Endometrial microvascular endothelial cells (primary cell): Measurements from ENCODE around the gene EPHB1. TPM values are rescaled to one million over a fixed set of nuclear protein-coding genes. Genes with fewer than 3 reads are reported as not detected.

Source experiments
- in situ Hi-C: cut with HindIII; loops from 2 replicates; pipeline ENCODE4 v1.10.0; 2017; ENCODE audit warnings: low sequenced_read_pairs, low pct_unique_long_range_greater_than_20kb; ENCODE audit errors: inconsistent ontology term
- total RNA-seq: library from RNA; depleted of rRNA; stranded (reverse); fragments of >200 nt; gene quantifications from one replicate; pipeline ENCODE4 v1.2.3, GENCODE V29; 2015; ENCODE audit errors: inconsistent ontology term

Gene EPHB1
- total RNA-seq, 1 donor from 2014 or later: 0.37 TPM

GRCh38 chr3:135178566-135178965 lies 383.5 kb downstream of the EPHB1 start:
- in situ Hi-C loops: no loop called here

- in situ Hi-C loops: no loop called here
Measured at GRCh38 chr3:135181408-135181807, 386.3 kb downstream of the EPHB1 start.

DNA sequence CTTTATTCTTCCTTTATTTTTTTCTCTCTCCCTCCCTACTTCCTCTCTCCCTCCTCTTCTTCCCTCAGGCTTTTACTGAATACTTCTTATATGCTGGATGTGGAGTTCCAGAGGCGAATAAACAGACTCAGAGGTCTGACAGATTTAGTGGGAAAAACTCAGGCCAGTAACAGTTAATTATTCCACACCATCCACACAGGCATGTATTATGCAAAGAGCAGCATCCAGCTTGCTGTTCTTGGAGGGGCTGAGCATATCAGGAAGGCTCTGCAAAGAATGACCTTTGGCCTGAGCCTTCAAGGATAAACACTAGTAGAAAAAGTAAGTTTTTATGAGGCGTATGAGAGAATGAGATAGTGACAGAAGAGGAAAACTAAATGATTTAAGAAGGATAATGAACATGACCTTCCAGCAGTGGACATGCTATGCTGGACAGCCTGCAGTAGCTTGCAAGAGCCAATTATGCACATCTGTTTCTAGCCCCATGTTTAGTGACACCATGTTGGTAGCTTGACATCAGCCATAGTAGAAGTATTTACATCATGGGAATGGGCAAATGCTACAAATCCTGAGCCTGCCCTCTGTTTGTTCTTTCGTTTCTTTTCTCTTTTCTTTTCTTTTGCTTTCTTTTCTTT lies 387.4 kb downstream of the EPHB1 start:
- in situ Hi-C loops: no loop called here

DNA sequence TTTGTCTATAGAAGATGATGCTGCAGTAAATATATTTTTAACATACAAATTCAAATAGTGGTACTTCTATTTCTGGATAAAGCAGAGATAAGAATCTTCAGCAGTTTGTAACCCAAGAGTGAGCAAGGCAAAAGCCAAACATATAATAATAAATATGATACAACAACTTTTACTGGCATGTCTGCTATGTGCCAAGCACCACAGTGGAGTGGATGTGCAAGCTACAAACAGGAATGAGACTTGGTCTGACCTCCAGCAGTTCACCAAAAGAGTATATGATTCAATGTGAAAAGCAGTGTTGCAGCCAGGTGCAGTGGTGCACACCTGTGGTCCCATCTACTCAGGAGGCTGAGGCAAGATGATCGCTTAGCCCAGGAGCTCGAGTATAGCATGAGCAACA lies 395.6 kb downstream of the EPHB1 start:
- in situ Hi-C loops: no loop called here

GRCh38 chr3:135191708-135192107 lies 396.6 kb downstream of the EPHB1 start:
- in situ Hi-C loops: no loop called here

GRCh38 chr3:135192929-135193328 lies 397.9 kb downstream of the EPHB1 start:
- in situ Hi-C loops: no loop called here

DNA sequence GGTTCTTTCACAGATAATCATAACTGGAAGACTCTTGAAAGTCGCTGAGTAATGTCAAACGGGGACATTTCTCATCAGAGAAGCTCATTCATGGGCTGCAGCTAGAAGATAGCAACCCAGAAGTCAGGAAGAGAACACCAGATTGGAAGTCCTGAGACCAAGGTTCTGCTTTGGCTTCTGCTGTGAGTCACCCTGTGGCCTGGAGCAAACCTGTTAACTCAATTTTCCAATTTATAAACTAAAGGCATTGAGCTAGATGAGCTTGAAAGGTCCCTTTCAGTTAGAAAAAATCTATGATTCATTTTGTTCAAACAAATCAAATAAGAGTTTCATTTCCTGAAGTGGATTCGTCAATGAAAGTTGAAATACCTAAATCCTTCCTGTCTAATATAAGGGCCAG lies 402.2 kb downstream of the EPHB1 start:
- in situ Hi-C loops: no loop called here

GRCh38 chr3:135197856-135198255 lies 402.8 kb downstream of the EPHB1 start:
- in situ Hi-C loops: no loop called here

GRCh38 chr3:135199137-135199536 lies 404.1 kb downstream of the EPHB1 start:
- in situ Hi-C loops: no loop called here

GRCh38 chr3:135203026-135203425 lies 408.0 kb downstream of the EPHB1 start:
- in situ Hi-C loops: no loop called here

DNA sequence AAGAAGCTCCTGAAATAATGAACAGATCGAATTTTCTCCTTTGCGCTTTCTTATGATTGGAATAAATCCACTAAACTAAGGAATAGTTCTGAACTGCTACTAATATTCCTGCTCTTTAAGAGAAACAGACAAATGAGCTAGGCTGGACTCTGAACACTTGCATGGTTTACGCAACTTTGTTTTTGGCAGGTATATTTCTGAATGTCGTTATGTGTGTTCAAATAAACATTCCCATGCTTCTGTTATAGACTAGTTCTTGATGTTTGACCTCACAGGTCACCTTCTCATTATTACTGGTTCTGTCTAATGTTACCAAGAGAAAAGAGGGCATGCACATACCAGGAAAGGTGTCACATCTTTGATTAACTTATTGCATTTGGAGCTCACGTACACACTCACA lies 418.2 kb downstream of the EPHB1 start:
- in situ Hi-C loops: no loop called here

DNA sequence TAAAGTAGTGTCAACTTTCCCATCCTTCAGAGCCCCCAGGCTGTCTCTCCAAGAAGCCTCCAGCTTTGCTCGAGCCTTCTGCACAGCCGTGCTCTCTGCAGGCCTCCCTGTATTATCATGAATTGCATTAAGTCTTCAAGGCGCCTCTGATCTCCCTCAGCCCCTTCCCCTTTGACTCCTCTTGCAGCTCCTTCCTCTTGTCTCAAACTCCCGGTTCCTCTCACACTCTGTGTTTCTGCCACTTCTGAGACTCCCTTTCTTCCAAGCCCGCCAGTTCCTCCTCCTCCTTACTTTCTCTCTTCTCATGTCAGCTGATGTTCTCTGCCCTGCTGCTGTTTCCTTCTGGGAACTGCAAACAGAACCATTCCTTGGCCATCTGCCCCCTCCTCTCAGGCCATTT lies 418.8 kb downstream of the EPHB1 start:
- in situ Hi-C loops: no loop called here

DNA sequence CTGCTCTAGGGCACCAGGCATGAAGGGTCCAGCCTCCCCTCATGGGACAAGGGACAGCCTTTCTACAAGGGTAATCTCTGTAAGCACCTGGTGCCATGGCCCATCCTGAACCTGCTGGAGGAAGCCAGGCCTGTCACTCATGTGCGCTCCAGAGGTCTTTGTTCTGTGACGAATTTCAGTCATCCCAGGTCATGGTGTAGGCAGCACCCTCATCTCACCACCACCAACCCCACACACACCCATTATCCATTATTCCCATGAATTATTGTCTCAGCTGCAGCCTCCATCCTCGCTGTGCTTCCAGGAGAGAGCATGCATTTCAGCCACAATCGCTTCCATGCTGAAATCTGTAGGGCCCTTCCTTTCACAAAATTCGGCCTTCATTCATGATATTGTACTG lies 419.3 kb downstream of the EPHB1 start:
- in situ Hi-C loops: no loop called here

DNA sequence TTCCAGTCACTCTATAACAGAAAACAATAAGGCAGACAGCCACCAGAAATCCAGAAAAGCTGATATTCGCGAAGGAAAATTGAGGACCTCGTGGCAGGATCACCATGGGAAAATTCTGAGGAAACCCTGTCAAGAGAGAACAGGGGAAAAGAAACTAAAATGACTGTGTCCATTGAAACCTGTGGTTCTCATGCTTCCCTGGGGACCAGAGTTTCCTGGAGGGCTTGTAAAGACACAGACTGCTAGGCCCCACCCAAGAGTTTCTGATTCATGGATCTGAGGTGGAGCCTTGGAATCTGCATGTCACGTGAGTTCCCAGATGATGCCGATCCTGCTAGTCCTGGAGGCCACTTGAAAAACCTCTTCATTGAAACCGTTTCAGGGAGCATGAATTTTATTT lies 420.5 kb downstream of the EPHB1 start:
- in situ Hi-C loops: no loop called here

GRCh38 chr3:135216659-135217058 lies 421.6 kb downstream of the EPHB1 start:
- in situ Hi-C loops: no loop called here

DNA sequence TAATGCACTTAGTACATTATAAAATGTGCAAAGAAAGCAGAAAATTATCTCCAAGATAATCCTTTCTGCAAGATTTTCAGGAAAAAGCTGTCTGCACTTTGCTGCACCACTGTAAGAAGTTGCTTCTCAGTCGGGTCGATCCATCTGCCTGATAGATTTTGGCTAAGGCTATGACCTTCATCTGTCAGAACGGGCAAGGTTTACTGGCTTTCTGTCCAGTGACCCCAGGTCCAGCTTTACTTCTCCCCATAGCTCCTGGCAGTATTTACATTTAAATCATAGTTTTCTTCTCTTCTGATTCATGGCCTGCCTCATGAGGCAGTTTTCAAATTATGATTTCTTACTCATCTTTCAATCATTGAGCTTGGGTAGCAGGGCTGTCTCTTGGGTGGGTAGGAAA lies 422.7 kb downstream of the EPHB1 start:
- in situ Hi-C loops: no loop called here

GRCh38 chr3:135218304-135218703 lies 423.2 kb downstream of the EPHB1 start:
- in situ Hi-C loops: no loop called here

GRCh38 chr3:135218782-135219181 lies 423.7 kb downstream of the EPHB1 start:
- in situ Hi-C loops: no loop called here

- in situ Hi-C loops: no loop called here
Measured at GRCh38 chr3:135224815-135225362, 429.8 kb downstream of the EPHB1 start.

DNA sequence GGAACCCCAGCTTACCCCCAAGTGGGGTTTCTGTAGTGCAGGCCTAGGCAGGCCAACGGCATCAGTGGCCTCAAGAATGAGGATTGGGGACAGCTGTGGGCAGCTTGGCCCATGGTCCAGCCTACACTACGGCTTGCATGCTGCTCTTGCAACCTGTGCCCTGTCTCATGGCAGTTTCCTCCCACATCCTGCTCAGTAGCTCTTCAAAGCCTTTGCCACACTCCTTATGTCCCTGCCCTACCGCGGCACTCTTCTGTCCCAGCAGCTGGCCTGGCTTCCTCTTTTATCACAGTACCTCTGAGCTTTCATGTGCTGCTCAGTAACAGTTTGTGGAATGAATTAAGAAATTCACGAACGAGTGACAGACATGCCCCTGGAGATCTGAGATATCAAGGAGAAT lies 431.0 kb downstream of the EPHB1 start:
- in situ Hi-C loops: no loop called here

- in situ Hi-C loops: no loop called here
Measured at GRCh38 chr3:135228201-135228600, 433.1 kb downstream of the EPHB1 start.
